ENCODE results near the gene WDR33.

WDR33 gene

DNA sequence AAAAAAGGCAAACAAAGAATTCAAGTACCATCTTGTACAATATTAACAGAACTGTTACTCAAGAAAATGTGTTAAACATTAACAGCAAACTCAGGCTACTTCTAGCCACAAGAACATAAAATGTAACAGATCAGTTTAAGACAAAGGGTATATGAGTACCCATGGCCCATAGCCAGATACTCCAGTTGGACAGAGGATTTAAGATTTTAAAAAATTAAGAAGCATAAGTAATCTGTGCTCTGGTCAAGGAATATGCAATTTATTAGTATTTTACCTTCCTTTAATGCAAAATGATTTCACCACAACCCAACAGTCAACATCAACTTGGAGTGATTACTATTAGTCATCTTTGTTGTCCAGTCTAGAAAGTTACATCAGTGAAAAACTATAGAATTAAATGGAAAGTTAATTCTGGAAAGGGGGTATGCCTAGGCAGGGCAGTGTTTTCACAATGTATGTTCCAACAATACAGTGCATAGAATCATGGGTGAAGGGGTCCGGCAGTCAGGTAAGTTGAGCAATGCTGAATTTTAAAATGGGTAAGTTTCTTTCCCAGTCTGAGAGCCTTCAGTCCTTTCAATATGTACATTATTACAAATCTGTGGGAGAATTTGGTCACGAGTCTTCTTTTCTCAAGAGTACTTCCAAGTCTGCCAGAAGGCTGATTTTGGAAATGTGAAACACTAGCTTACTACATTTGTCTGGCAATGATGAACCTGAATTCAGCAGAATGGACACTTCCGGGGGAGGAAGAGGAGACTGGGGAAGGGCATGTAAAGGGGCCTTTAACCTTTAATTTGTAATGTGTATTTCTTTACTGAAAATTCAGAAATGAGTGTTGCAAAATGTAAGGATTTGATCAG lies 75.2 kb downstream of the WDR33 start:
- TF ChIP-seq, protein P1, sequence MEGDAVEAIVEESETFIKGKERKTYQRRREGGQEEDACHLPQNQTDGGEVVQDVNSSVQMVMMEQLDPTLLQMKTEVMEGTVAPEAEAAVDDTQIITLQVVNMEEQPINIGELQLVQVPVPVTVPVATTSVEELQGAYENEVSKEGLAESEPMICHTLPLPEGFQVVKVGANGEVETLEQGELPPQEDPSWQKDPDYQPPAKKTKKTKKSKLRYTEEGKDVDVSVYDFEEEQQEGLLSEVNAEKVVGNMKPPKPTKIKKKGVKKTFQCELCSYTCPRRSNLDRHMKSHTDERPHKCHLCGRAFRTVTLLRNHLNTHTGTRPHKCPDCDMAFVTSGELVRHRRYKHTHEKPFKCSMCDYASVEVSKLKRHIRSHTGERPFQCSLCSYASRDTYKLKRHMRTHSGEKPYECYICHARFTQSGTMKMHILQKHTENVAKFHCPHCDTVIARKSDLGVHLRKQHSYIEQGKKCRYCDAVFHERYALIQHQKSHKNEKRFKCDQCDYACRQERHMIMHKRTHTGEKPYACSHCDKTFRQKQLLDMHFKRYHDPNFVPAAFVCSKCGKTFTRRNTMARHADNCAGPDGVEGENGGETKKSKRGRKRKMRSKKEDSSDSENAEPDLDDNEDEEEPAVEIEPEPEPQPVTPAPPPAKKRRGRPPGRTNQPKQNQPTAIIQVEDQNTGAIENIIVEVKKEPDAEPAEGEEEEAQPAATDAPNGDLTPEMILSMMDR (IDR thresholded peaks at IDR 0.05; ENCODE audit: extremely low read depth, missing control alignments) = no peak

DNA sequence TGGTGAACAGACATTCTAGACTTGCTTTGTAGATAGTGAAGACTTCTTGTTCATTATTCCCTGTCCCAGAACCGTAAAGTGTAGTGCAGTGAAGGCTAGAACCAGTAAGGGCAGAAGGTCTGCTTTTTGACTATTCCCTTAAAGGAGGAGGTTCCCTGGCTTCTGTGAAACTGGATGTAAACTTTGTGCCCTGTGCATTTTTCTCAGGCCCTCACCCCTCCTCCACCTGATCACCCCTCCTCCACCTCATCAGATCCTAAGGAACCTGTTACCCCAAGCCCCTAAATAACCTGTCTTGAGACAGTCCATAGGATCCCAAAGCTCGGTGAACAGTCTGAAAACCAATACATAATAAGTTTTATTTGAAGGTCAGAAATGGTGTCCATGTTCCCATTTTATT lies 75.9 kb downstream of the WDR33 start:
- TF ChIP-seq, protein P1 (IDR thresholded peaks at IDR 0.05; ENCODE audit: extremely low read depth, missing control alignments) = no peak
- DNase-seq (ENCODE audit: low spot score) = no peak

More for the DNA sequence above, 75.2 kb downstream of the WDR33 start:
- DNase-seq (ENCODE audit: low spot score) = no peak

DNA sequence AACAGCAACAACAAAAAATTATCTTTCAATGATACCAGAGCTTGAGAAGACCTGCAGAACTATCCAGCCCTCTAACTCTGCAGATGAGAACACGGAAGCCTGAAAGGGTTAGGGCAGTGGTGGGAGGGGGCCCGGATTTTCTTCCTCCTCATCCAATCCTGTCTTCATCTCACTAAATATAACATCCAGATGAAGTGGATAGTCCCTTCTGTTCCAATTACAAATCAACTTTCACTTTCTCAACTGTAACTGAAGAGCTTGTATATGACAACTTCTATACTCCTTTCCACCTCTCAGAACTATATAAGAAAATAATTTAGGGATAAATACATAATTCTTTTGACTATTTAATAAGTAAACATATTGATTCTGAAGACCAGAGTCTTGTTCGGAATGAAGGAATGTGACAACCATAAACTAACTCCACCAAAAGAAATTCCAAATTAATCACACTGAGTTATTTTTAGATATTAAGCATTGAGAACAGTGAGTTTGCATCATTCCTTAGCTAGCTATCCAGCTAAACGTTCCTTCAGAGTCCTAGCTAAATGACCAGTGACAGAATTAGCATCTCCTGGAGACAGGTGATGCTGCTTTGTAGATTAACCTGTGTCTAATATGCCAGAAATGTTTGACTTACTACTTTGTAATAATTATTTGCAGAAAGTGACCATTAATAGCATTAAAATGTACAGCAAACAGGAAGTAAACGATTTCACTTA lies 77.0 kb downstream of the WDR33 start:
- no peak for DNase-seq (ENCODE audit: low spot score)
- TF ChIP-seq, protein P1 (IDR thresholded peaks at IDR 0.05; ENCODE audit: extremely low read depth, missing control alignments) = no peak

DNA sequence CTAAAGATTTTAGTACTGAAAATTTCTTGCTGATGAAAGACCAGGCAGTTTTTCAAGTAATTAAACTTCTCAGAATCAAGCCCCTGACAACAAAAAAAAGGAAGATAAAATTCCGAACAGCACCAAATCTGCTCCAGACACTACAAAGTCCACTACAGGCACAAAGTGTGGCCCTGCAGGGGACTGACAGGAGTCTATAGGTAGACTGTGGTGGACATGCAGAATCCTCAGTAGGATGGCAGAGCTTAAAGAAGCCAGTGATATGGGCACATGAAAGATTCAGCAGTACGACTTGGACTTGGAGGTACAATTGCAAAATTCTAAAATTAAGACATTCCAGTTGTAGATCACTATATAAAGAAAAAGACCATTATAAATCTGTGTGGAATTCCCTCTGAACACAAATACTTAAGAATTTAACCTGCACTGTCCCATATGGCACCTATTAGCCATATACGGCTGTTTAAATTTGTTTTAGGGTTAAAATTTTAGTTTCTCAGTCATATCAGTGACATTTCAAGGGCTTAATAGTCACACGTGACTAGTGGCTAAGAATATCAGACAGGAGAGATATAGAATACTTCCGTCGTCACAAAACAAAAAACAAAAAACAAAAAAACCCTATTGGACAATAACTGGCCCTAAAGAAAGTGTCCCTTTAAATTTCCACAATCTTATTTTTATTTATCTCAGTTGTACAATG lies 77.7 kb downstream of the WDR33 start:
- TF ChIP-seq, protein P1 (IDR thresholded peaks at IDR 0.05; ENCODE audit: extremely low read depth, missing control alignments) = no peak
- no peak for DNase-seq (ENCODE audit: low spot score)

DNA sequence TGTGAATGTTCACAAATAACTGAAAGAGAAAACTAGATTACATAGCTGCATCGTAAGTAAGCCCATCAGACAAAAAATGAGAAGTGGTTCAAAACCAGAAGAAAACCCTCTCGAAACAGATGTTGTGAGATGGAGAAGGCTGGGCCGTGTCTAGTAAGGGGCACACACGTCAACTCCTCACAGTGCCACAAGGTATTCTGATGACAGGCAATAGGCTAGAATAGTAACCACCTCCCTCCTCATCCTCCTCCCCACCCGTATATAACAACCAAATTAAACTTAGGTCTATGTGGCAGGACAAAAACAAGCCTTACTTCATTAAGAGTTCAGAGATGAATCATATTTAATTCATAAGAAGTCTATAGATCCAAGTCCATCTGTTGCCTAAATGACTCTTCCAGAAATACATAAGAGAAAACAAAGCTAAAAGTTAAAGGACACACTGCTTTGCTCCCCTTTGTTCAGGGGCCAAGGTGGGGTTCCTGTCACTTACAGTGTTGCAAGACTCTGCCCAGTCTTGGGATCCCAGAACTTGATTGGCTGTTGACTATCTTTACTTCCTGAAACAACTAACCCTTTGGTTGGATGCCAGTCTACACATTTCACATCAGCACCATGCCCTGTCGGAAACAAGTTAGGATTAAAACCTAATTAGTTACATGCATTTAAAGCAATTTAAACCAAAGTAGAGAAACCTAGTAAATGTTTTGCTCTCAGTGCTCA lies 84.7 kb downstream of the WDR33 start:
- TF ChIP-seq, protein P1 (IDR thresholded peaks at IDR 0.05; ENCODE audit: extremely low read depth, missing control alignments) = no peak
- no peak for DNase-seq (ENCODE audit: low spot score)

DNA sequence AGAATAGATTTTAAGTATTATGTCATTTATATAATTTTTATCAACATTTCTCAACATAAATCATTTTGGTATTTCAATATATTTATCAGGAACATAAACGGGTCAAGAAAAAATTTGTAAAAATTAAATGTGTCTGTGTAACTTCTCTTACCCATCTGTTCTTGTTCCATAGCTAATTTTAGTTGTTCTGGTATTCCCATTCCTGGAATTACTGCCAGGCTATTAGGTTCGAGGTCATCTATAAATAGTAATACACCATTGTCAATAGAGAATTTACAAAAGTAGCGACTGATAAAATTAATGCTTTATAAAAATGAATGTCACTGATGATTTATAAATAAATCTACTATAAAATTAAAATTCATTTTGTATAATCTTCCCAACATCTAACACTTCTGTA lies 88.2 kb downstream of the WDR33 start:
- no peak for DNase-seq (ENCODE audit: low spot score)
- TF ChIP-seq, protein P1 (IDR thresholded peaks at IDR 0.05; ENCODE audit: extremely low read depth, missing control alignments) = no peak
